NCI-H2081 (cell line): ENCODE measurements around the gene TMEM97.

Source experiments
- DNase-seq, 2 experiments: peaks; one replicate each; lab custom pipeline; 2025; lab: John Stamatoyannopoulos, UW

The TMEM97 gene

DNA sequence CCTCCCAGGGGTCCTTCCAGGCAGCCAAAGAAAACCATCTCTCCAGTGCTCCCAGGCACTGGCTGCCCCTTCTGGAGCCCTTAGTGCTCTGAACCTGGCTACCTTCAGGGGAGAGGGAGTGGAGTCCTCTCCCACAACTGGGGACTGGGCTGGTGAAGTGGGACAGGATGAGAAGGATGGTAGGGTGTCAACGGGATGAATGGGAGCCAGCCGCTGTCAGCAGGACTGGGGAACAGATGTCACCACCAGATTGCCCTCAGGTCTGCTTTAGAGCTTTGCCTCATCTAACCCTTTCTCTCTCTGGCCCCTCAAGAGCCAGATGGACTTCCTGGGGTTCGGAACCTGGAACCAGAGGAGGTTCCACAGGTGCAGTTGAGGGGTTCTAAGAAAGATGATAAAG lies 46.5 kb downstream of the TMEM97 start:
- no peak for DNase-seq

DNA sequence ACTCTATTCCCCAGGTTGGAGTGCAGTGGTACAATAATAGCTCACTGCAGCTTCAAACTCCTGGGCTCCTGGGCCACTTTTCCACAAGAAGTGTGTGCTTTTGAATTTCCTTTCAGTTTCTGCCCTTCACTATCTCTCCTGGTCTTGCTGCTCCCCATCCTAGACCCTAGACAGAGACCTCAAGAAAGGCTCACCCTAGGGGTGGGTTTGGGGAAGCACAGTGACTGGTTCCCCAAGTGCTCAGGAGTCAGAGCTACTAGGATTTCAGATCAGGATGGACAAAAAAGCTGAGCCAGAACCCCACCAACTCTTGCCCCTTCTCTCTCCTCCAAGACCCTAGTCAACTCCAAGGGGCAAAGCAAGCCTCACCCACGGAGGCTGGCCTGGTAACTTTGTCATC lies 47.6 kb downstream of the TMEM97 start:
- DNase-seq, result no peak

DNA sequence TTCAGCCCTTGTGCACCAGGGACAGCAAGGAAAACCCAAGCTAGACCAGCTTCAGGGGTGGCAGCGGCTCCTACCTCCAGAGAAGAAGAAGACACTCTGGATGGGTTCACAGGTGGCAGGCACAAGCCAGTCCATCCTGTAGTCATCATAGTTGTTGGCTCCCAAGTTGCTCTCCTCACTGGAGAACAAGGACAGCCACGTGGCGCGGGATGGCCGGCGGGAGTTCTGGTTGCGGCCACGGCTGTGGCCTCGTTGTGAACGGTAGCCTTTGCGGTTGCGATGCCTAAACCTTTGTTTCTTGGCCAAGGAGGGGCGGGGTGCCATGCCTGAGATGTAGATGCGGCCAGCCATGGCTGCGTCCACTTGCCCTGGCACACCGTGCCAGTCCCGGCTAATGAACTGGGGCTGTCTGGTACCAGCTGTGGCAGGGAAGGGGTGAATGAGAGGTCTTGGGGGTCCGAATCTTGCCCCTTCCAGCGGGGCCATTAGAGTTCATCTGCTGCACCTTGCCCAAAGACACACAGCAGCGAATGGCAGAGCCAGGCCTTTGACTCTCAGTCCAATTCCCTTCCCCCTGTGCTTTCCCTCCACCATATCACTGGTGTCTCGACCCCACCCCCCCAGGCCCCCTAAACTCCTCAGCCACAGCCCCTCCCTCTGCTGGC lies 48.8 kb downstream of the TMEM97 start:
- no peak for DNase-seq

DNA sequence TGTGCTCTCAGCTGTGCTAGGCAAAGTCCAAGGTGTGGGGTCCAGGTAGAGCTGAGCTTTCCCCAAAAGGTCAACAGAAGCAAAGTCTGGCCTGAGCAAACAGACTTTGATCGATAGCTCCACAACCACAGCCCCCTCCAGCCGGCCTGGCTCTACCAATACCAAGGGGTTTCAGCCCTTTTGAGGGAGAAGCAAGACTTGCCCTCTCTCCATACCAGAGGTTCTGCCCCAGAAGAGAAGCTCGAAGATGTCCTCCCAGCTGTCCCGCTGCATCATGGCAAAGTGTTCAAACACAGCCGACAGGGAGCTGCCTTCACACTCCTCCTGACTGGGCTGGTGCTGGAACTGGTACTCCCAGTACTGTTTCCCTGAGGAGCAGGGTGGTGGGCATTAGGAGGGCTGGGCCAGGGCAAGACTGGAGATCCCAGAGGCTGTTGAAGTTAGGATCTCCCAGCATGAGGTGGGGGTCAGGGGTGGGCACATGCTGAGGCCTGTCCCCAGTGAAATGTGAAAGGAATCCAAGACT lies 49.4 kb downstream of the TMEM97 start:
- DNase-seq, result no peak

DNA sequence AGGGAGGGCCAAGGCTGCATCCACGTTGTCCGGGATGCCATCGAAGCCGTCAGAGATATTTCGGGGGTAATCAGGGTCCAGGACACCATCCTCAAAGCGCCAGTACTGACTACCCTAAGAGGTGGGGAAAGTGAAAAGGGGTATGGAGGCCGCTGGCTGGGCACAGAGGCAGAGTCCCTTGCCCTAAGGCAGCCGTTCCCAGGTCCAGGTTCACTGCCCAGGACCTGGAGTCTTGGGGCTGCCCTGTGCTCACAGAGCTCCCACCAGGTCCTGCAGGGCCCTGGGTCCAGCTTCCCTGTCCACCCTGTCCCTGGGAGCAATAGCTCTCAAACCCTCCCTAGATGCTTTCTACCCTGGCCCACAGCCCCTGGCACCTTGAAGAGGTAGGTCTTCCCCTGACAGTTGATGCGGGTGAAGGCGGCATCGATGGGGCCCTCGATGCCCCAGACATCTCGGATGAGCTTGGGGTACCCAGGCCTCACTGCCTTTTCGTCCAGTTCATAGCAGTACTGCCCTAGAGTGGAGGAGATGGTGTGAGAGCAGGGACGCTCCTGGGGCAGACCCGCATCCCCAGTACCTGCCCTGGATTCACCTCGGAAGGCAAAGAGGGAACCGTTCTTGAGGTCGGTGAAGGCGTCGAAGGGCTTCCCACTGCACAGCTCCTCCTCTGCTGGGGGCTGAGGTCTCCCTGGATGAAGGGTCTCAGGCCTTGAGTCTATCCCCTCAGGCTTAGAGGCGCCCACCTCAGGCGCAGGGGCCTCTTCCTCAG lies 50.1 kb downstream of the TMEM97 start:
- no peak for DNase-seq

DNA sequence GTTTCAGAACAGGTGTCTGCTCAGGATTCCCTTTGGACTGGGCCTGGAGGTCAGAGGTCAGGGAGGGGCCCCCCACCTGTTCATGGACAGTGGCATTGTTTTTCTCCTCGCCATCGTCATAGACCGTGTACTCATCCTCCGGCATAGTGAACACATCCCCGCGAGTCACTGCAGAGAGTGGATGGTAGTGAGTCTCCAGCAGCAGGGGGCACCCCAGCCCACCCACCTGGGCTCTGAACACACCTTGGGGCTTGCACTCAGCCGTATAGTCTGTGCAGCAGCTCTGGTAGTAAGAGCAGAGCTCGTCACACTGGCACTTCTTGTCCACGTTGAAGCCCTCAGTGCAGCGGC lies 50.7 kb downstream of the TMEM97 start:
- DNase-seq, result no peak

DNA sequence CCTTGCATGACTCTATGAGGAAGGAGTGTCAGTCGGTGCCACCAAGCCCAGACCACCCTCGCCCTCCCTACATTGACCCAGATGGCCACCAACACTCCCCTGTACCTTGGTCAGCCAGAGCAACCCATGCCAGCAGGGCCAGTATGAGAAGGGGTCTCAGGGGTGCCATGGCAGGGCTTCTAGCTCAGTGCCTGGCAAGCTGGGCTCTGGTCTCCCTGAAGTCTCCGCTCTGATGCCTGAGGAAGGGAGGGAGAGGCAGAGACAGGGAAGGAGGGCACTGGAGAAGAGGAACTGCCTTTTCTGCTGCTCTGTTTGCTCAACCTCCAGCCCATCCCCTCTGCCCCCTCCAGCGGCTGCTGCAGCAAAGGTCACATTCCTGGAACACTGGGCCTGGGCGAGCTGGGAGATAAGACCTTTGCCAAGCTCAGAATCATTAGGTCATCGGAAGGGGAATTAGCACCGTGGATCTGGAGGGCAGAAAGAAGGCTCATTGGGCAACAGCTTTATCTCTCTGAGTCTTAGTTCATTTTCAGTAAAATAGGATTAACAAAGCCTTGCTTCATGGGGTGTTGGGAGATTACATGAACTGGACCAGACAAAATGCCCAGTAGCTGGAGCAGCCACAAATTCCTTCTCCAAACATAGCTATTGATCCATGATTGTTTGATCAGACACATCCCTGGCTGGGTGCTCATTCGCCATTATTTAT lies 51.2 kb downstream of the TMEM97 start, which contains the start of gene VTN:
Gene VTN (minus strand): TSS at position 273 of the 709 bp plus-strand sequence. CDS start 104 bp downstream, at position 169.
- no peak for DNase-seq

DNA sequence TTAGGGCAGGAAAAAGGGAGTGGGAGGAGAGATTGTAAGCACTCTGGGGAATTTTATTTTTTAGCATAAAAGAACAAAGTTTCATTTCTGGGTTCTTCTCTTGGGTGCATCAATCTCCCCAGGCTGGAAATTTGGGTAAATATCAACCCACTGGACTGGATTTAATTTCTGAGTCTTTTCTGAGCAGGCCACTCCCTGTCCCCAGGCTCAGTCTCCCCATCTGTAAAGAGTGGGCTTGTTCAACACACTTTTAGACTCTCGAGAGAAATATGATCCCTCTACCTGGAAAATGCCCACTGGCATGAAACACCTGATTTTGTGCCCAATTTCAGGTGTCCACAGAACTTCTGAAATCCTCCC lies 51.7 kb downstream of the TMEM97 start:
- DNase-seq, result no peak

DNA sequence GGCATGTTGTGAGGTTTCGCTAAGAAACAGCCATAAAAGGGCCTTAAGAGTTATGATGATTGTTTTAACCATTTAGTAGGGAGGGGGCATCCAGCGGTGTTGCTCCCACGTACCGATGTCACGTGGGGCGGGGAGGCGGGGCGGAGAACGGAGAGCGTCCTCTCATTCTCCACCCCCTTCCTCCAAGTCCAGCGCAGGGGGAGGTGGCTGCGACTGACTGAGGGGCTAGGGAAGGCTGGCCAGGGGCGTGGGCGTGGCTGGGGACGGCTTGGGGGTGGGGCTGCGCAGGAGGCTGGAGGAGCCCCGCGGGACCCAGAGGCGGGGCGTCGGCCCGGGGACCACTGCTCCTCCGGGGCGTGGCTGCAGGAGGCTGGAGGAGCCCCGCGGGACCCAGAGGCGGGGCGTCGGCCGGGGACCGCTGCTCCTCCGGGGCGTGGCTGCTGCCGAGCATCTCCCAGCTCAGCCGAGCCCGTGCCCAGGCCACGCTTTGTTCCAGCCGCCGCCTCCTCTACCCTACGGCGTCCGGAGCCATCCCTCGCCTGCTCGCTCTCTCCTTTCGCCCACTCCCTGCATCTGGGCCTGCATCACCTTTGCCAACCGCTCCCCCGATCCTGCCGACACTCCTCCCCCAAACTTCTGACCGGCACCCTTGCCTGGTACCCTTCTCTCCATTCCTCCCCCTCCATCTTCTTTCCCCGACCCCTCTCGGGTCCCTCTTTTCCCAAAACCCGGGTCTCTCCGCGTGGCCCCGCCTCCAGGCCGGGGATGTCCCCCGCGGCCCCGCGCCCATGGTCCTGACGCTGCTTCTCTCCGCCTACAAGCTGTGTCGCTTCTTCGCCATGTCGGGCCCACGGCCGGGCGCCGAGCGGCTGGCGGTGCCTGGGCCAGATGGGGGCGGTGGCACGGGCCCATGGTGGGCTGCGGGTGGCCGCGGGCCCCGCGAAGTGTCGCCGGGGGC lies 52.5 kb downstream of the TMEM97 start, which contains the start of gene SARM1:
Gene SARM1 (plus strand): TSS at position 450 of the 958 bp plus-strand sequence. CDS start 339 bp downstream, at position 789.
- DNase-seq, result peak; percentile 79 to 81

DNA sequence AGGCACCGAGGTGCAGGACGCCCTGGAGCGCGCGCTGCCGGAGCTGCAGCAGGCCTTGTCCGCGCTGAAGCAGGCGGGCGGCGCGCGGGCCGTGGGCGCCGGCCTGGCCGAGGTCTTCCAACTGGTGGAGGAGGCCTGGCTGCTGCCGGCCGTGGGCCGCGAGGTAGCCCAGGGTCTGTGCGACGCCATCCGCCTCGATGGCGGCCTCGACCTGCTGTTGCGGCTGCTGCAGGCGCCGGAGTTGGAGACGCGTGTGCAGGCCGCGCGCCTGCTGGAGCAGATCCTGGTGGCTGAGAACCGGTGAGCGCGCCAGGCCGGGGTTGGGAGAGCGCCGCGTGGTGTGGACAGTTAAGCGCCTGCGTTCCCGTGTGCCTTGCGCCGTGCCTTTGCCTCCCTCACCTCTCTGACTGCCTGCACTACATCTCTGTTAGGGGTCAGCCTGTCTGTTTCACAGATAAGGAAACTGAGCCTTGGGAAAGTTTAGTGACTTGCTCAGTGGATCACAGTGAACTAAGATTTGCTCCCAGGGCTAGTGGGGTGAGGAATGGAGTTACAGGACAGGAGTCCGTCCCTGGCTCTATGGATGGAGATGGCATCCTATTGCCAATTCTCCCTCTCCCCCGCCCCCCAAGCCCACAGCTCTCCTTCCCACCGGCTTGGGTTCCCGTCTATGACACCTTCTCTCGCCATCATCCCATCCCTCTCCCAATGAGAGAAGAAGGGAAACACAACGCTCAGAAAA lies 53.4 kb downstream of the TMEM97 start:
- DNase-seq, result peak in 1 of 2 experiments; percentile 20

DNA sequence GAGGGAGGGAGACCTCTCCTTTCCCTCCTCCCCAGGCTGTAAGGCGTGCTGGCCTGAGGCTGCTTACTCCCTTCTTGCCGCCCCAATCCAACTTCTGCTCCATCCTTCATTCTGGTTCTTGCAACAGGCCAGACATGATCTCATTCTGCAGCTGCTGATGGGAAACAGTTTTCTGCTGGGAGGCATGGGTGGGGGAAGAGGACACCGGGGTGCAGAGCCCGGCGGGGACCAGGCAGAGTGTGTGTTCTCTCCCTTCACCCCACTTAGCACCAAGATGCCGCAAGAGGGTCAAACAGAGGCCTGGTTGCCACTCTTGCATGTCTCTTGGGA lies 53.9 kb downstream of the TMEM97 start:
- no peak for DNase-seq
